Measurements from ENCODE around the gene TRAPPC2L.
"Not testable (repeated sequence)": the region's sequence is repeated elsewhere in the genome, so short reads cannot be mapped to it uniquely, and the experiment has no call there.

The TRAPPC2L gene

GRCh38 chr16:88894266-88894665 lies 37.3 kb downstream of the TRAPPC2L start:
- not testable (repeated sequence) for DNase-seq

GRCh38 chr16:88894681-88895300 lies 37.9 kb downstream of the TRAPPC2L start:
- no peak for DNase-seq

- no peak for DNase-seq
Measured at GRCh38 chr16:88895335-88895734, 38.4 kb downstream of the TRAPPC2L start.

GRCh38 chr16:88896238-88897070 lies 39.5 kb downstream of the TRAPPC2L start:
- DNase-seq: no peak

GRCh38 chr16:88897696-88898425 lies 40.9 kb downstream of the TRAPPC2L start:
- no peak for DNase-seq

GRCh38 chr16:88899901-88900661 lies 43.2 kb downstream of the TRAPPC2L start:
- DNase-seq: no peak

GRCh38 chr16:88900662-88901052 lies 43.7 kb downstream of the TRAPPC2L start:
- no peak for DNase-seq

GRCh38 chr16:88901718-88902337 lies 44.9 kb downstream of the TRAPPC2L start:
- no peak for DNase-seq

GRCh38 chr16:88902744-88903143 lies 45.8 kb downstream of the TRAPPC2L start:
- no peak for DNase-seq

- DNase-seq: no peak
Measured at GRCh38 chr16:88903267-88903666, 46.3 kb downstream of the TRAPPC2L start.

GRCh38 chr16:88904676-88905365 lies 47.9 kb downstream of the TRAPPC2L start:
- DNase-seq: no peak

GRCh38 chr16:88905563-88905962 lies 48.6 kb downstream of the TRAPPC2L start:
- DNase-seq: peak; percentile 35 to 38

GRCh38 chr16:88906020-88906419 lies 49.1 kb downstream of the TRAPPC2L start:
- no peak for DNase-seq

- no peak for DNase-seq
Measured at GRCh38 chr16:88906535-88907105, 49.7 kb downstream of the TRAPPC2L start.

GRCh38 chr16:88907768-88908167 lies 50.8 kb downstream of the TRAPPC2L start:
- no peak for DNase-seq

GRCh38 chr16:88908307-88908706 lies 51.4 kb downstream of the TRAPPC2L start:
- no peak for DNase-seq

GRCh38 chr16:88909431-88910210 lies 52.7 kb downstream of the TRAPPC2L start:
- no peak for DNase-seq

- DNase-seq: no peak
Measured at GRCh38 chr16:88910284-88911135, 53.6 kb downstream of the TRAPPC2L start.

- no peak for DNase-seq
Measured at GRCh38 chr16:88911136-88911945, 54.4 kb downstream of the TRAPPC2L start.

All from activated T-cell treated with anti-CD3 and anti-CD28 coated beads, Interleukin-2, amount 50 U/mL, for 48 hours (primary cell).